HL-60/S4 treated with phorbol 12-myristate 13-acetate at 8.2 ng/mL for 4 days and 3 days (cell line): ENCODE measurements around the gene IQSEC3.
"Not testable (repeated sequence)": the region's sequence is repeated elsewhere in the genome, so short reads cannot be mapped to it uniquely, and the experiment has no call there.

Experiments
- in situ Hi-C: fragments of 300-500 bp; cut with MboI; formaldehyde crosslinking; loops from 2 replicates; pipeline ENCODE4 v1.15.0; 2022; ENCODE audit warnings: low sequenced_read_pairs

Gene IQSEC3

GRCh38 chr12:177336-177979 is 110.9 kb downstream of the IQSEC3 start:
- in situ Hi-C loops, result no loop called here

- in situ Hi-C loops, result no loop called here
Measured at GRCh38 chr12:177980-178828, 111.6 kb downstream of the IQSEC3 start.

- in situ Hi-C loops, result no loop called here
Measured at GRCh38 chr12:178829-179109, 112.2 kb downstream of the IQSEC3 start.

- in situ Hi-C loops, result no loop called here
Measured at GRCh38 chr12:179131-179884, 112.7 kb downstream of the IQSEC3 start.

GRCh38 chr12:179885-180284 is 113.3 kb downstream of the IQSEC3 start:
- in situ Hi-C loops, result no loop called here

GRCh38 chr12:180445-180844 is 113.9 kb downstream of the IQSEC3 start:
- in situ Hi-C loops, result no loop called here

GRCh38 chr12:181921-182320 is 115.4 kb downstream of the IQSEC3 start:
- in situ Hi-C loops, result no loop called here

GRCh38 chr12:182381-182892 is 115.9 kb downstream of the IQSEC3 start:
- in situ Hi-C loops, result no loop called here

GRCh38 chr12:184811-185575 is 118.4 kb downstream of the IQSEC3 start:
- in situ Hi-C loops, result no loop called here

- in situ Hi-C loops, result no loop called here
Measured at GRCh38 chr12:185576-185955, 119.0 kb downstream of the IQSEC3 start.

- in situ Hi-C loops, result no loop called here
Measured at GRCh38 chr12:186006-186625, 119.5 kb downstream of the IQSEC3 start.

GRCh38 chr12:187986-188909 is 121.7 kb downstream of the IQSEC3 start:
- in situ Hi-C loops, result not testable (repeated sequence)

GRCh38 chr12:188910-189621 is 122.5 kb downstream of the IQSEC3 start:
- in situ Hi-C loops, result no loop called here

- in situ Hi-C loops, result no loop called here
Measured at GRCh38 chr12:189622-189962, 123.0 kb downstream of the IQSEC3 start.

GRCh38 chr12:190881-191280 is 124.3 kb downstream of the IQSEC3 start:
- in situ Hi-C loops, result no loop called here

GRCh38 chr12:191541-191940 is 125.0 kb downstream of the IQSEC3 start:
- in situ Hi-C loops, result no loop called here

- in situ Hi-C loops, result no loop called here
Measured at GRCh38 chr12:193261-193660, 126.7 kb downstream of the IQSEC3 start.

GRCh38 chr12:194276-194675 is 127.7 kb downstream of the IQSEC3 start:
- in situ Hi-C loops, result no loop called here

GRCh38 chr12:195156-195555 is 128.6 kb downstream of the IQSEC3 start:
- in situ Hi-C loops, result no loop called here
